Liver (tissue), 3 donors: ENCODE data around the gene CLDN1.

ENCODE experiments used
- JUND ChIP-seq, 2 donors: IDR thresholded peaks; 2 replicates each; pipeline ENCODE4 v1.6.1; 2016; ENCODE audit warnings: antibody characterized with exemption in 2 of 2
- TAF1 ChIP-seq: conservative IDR thresholded peaks from 2 replicates; pipeline ENCODE4 v1.6.1; 2016; ENCODE audit warnings: antibody characterized with exemption, mild to moderate bottlenecking
- TF ChIP-seq, protein P1 (sequence below): fragments of 150-350 bp; IDR thresholded peaks from 2 replicates; pipeline ENCODE4 v1.5.1; 2017; ENCODE audit warnings: improper control_type of control experiment, low read depth, low read length; ENCODE audit not compliant: missing input control
- donor health status: healthy.
- donor health status: healthy.

DNA sequence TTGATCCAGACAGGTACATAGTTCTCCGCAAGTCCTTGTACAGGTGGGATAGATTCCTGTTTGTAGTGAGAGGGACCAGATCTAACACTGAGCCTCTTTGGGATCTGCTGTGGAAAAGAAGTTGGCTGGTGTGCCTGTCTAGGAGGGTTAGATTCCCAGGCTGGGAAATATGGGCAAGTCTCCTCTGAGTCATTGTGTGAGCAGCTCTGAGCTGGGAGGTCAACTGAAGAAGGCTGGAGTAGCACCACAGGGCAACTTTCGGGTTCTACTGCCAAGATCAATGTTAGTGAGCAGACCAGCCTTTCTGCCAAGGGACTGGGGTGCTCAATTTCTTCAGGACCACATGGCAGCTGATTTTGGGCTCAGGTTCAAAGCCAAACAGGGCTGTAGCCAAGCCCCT, 33.4 kb downstream of the CLDN1 start:
- TF ChIP-seq JUND (IDR thresholded peaks at IDR 0.05) = no peak
- no peak for TF ChIP-seq TAF1
- TF ChIP-seq, protein P1, sequence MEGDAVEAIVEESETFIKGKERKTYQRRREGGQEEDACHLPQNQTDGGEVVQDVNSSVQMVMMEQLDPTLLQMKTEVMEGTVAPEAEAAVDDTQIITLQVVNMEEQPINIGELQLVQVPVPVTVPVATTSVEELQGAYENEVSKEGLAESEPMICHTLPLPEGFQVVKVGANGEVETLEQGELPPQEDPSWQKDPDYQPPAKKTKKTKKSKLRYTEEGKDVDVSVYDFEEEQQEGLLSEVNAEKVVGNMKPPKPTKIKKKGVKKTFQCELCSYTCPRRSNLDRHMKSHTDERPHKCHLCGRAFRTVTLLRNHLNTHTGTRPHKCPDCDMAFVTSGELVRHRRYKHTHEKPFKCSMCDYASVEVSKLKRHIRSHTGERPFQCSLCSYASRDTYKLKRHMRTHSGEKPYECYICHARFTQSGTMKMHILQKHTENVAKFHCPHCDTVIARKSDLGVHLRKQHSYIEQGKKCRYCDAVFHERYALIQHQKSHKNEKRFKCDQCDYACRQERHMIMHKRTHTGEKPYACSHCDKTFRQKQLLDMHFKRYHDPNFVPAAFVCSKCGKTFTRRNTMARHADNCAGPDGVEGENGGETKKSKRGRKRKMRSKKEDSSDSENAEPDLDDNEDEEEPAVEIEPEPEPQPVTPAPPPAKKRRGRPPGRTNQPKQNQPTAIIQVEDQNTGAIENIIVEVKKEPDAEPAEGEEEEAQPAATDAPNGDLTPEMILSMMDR = no peak
